Smooth muscle cell (in vitro differentiated cells): ENCODE data around the gene THSD4. TPM values are rescaled to one million over a fixed set of nuclear protein-coding genes. Genes with fewer than 3 reads are reported as not detected.

Source experiments
- DNase-seq: peaks from one replicate; lab custom pipeline; 2025; ENCODE audit not compliant: unreplicated experiment; lab: John Stamatoyannopoulos, UW
- H2AFZ ChIP-seq: fragments of 200-600 bp; sonication (generic); 2 replicates; pipeline ENCODE4 v1.6.0; 2016; ENCODE audit warnings: antibody characterized with exemption, low read depth, mild to moderate bottlenecking
- H3F3A ChIP-seq: fragments of 200-600 bp; sonication (generic); 2 replicates; pipeline ENCODE4 v1.6.0; 2017; ENCODE audit warnings: antibody characterized with exemption, low read depth
- H3K27ac ChIP-seq: fragments of 200-600 bp; sonication (generic); 2 replicates; pipeline ENCODE4 v1.5.1; 2016; ENCODE audit warnings: low read depth, mild to moderate bottlenecking
- H3K27me3 ChIP-seq: fragments of 200-600 bp; sonication (generic); 2 replicates; pipeline ENCODE4 v1.6.1; 2016; ENCODE audit warnings: low read depth, mild to moderate bottlenecking
- H3K36me3 ChIP-seq: fragments of 200-600 bp; sonication (generic); 2 replicates; pipeline ENCODE4 v1.5.1; 2016; ENCODE audit warnings: low read depth
- H3K4me1 ChIP-seq: fragments of 200-600 bp; sonication (generic); 2 replicates; pipeline ENCODE4 v1.5.1; 2016; ENCODE audit warnings: low read depth
- H3K4me2 ChIP-seq: fragments of 200-600 bp; sonication (generic); 2 replicates; pipeline ENCODE4 v1.6.0; 2016; ENCODE audit warnings: mild to moderate bottlenecking
- H3K4me3 ChIP-seq: fragments of 200-600 bp; sonication (generic); 2 replicates; pipeline ENCODE4 v1.5.1; 2016; ENCODE audit warnings: mild to moderate bottlenecking
- H3K79me2 ChIP-seq: fragments of 200-600 bp; sonication (generic); 2 replicates; pipeline ENCODE4 v1.6.0; 2016; ENCODE audit warnings: low read depth, mild to moderate bottlenecking
- H3K9ac ChIP-seq: fragments of 200-600 bp; sonication (generic); 2 replicates; pipeline ENCODE4 v1.6.0; 2016; ENCODE audit warnings: low read depth
- H3K9me3 ChIP-seq: fragments of 200-600 bp; sonication (generic); replicated peaks from 2 replicates; pipeline ENCODE4 v1.5.1; 2016; ENCODE audit warnings: low read depth
- H4K20me1 ChIP-seq: fragments of 200-600 bp; sonication (generic); 2 replicates; pipeline ENCODE4 v1.6.0; 2016; ENCODE audit warnings: low read depth
- WGBS: methylation state at CpG from one replicate; pipeline ENCODE4 v1.1.7; 2016; ENCODE audit warnings: low lambda C conversion rate; 5-methylcytosine and 5-hydroxymethylcytosine counted together
- polyA plus RNA-seq: library from polyadenylated mRNA; unstranded; fragments of >200 nt; fragmentation: Nextera tagmentation; extraction: Ambion mirVana; gene quantifications from 2 replicates; pipeline ENCODE4 v1.2.1, GENCODE V29; 2016
- total RNA-seq: library from RNA; depleted of rRNA; stranded (reverse); fragments of >200 nt; gene quantifications from 2 replicates; pipeline ENCODE4 v1.2.3, GENCODE V29; 2014
- TF ChIP-seq, protein P1 (sequence below): fragments of 200-600 bp; sonication (generic); IDR thresholded peaks from 2 replicates; pipeline ENCODE4 v1.5.1; 2017; ENCODE audit warnings: borderline replicate concordance, mild to moderate bottlenecking, antibody characterized with exemption; ENCODE audit not compliant: insufficient read depth, poor library complexity, severe bottlenecking

THSD4 gene
- total and polyA plus RNA-seq, 2 experiments from 2014 or later = 2.5 to 4.1 TPM

DNA sequence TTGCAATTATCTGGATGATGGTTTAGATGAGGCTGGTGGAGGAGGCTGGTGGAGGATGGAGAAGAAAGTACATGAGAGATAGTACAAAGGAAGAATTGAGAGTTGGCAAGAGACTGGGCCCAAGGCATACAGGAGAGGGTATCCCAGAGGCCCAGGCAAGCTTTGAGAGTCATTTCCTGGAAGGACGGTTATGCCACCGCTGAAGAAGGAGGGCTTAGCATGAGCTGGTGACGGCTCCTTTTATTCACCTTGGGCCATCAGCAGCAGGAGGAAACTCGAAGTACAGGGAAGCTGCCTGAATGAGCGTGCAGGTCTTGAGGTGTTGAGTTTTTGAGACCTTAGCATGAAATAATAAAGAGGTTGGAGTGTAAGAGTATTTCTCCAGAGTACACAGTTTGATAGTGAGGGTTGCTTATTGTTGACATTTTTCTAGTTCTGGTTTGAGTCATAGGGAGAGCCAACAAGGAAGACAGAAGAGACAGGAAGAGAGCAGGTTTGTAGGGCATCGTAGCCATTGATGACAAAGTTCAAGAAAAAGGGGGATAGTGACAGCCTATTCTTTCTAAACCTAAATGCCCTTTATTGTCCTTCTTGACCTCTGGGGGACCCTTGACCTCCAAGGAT lies 13.8 kb downstream of the THSD4 start:
- Histone ChIP-seq H3K4me1 (no peaks in the 10 kb centered on the region), H3K79me2 (no peaks in the 10 kb centered on the region), H2AFZ (no peak overlapping the region)

DNA sequence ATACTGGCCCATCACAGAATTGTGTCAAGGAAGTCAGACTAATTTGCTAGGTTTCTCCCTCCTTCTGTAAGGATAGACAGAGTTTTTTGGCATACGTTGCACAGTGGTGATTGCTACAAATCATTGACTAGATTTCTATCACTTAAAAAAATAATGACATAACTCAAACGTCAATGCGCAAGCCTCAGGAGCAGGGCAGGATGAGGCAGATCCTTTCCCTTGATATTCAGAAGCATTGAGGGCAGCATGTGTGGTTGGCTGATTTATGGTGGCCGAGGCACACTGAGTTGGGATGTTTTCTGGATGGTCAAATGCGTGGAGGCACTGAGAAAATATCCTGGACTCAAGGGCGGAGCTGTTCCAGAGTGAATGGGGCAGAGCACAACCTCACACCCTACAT lies 14.4 kb downstream of the THSD4 start:
- DNase-seq = no peak
- Histone ChIP-seq H3K9ac (no peak overlapping the region), H3K4me2 (no peak overlapping the region), H3K4me1 (no peaks in the 10 kb centered on the region), H3F3A (no peaks in the 10 kb centered on the region), H3K4me3 (no peak overlapping the region), H3K27ac (no peak overlapping the region), H3K36me3 (no peaks in the 10 kb centered on the region), H2AFZ (no peak overlapping the region), H3K79me2 (no peaks in the 10 kb centered on the region), H4K20me1 (no peaks in the 10 kb centered on the region), H3K27me3 (no peaks in the 10 kb centered on the region), H3K9me3 (no peaks in the 10 kb centered on the region)
- 85% methylated on average over 6 of the region's 6 CpGs for WGBS
- TF ChIP-seq, protein P1, sequence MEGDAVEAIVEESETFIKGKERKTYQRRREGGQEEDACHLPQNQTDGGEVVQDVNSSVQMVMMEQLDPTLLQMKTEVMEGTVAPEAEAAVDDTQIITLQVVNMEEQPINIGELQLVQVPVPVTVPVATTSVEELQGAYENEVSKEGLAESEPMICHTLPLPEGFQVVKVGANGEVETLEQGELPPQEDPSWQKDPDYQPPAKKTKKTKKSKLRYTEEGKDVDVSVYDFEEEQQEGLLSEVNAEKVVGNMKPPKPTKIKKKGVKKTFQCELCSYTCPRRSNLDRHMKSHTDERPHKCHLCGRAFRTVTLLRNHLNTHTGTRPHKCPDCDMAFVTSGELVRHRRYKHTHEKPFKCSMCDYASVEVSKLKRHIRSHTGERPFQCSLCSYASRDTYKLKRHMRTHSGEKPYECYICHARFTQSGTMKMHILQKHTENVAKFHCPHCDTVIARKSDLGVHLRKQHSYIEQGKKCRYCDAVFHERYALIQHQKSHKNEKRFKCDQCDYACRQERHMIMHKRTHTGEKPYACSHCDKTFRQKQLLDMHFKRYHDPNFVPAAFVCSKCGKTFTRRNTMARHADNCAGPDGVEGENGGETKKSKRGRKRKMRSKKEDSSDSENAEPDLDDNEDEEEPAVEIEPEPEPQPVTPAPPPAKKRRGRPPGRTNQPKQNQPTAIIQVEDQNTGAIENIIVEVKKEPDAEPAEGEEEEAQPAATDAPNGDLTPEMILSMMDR = no peak

More for the DNA sequence above, 13.8 kb downstream of the THSD4 start:
- TF ChIP-seq, protein P1 = no peak
- no peaks in the 10 kb centered on the region for H4K20me1 ChIP-seq
- 90% methylated on average over 6 of the region's 6 CpGs for WGBS
- no peak overlapping the region for H3K27ac ChIP-seq
- no peaks in the 10 kb centered on the region for H3K27me3 ChIP-seq
- no peak overlapping the region for H3K9ac ChIP-seq
- no peak for DNase-seq
- H3K9me3 ChIP-seq = no peaks in the 10 kb centered on the region
- no peak overlapping the region for H3K4me3 ChIP-seq
- no peak overlapping the region for H3K4me2 ChIP-seq
- H3K36me3 ChIP-seq = no peaks in the 10 kb centered on the region
- H3F3A ChIP-seq = no peaks in the 10 kb centered on the region

DNA sequence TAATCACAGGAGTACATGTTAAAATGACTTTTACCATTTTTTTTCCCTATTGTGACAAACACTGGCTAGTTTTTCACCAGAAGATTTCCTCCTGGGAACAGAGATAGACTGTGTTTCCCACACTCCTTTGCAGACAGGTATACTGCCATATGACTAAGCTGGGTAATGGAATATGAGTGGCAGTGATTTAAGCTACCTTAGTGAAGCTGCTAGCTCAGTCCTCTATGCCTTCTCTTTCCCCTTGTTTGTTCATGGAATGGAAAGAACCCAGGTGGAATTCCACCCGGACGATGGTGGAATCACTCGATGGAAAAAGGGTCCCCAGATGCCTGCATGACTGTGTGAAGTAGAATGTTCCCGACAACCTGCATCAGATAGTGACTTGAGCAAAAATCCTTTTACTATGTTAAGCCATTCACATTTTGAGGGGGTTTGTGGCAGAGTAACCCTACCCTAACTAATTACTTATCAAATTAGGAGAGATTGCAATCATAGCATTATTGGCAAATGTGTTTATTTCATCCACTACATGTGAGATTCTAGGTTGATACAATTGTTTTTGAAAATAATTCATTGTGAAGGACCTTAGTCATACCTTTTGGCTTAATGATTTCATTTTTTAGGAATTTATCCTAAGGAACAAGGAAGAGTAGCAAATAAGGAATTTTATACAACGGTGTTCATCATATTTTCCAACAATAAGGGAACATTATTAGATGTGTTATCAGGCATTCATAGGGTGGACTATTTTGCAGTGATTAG lies 16.5 kb downstream of the THSD4 start:
- Histone ChIP-seq H3K27ac (no peak overlapping the region), H3K4me2 (no peak overlapping the region), H2AFZ (no peak overlapping the region), H3K9ac (no peak overlapping the region), H3K79me2 (no peaks in the 10 kb centered on the region), H3K36me3 (no peaks in the 10 kb centered on the region), H3K9me3 (no peaks in the 10 kb centered on the region), H3F3A (no peaks in the 10 kb centered on the region), H3K4me1 (no peaks in the 10 kb centered on the region), H4K20me1 (no peaks in the 10 kb centered on the region), H3K27me3 (no peaks in the 10 kb centered on the region), H3K4me3 (no peak overlapping the region)
- no peak for DNase-seq
- 91% methylated on average over 5 of the region's 5 CpGs for WGBS
- TF ChIP-seq, protein P1 = no peak
